PFSK-1 (cell line): ENCODE measurements around the gene MYCBPAP.

Source experiments
- REST ChIP-seq, 2 experiments: IDR thresholded peaks; 2 replicates each; pipeline versions ENCODE4 v1.6.1 to v1.8.0; 2011 to 2012; ENCODE audit warnings: low read depth in 2 of 2, low read length in 2 of 2, control low read depth in 1 of 2, inconsistent platforms in 1 of 2, mild to moderate bottlenecking in 1 of 2, moderate library complexity in 1 of 2; ENCODE audit not compliant: insufficient read depth in 1 of 2
- TAF1 ChIP-seq: IDR thresholded peaks from 2 replicates; pipeline ENCODE4 v1.6.1; 2012; ENCODE audit warnings: low read length, control low read depth, borderline replicate concordance; ENCODE audit not compliant: insufficient read depth

DNA sequence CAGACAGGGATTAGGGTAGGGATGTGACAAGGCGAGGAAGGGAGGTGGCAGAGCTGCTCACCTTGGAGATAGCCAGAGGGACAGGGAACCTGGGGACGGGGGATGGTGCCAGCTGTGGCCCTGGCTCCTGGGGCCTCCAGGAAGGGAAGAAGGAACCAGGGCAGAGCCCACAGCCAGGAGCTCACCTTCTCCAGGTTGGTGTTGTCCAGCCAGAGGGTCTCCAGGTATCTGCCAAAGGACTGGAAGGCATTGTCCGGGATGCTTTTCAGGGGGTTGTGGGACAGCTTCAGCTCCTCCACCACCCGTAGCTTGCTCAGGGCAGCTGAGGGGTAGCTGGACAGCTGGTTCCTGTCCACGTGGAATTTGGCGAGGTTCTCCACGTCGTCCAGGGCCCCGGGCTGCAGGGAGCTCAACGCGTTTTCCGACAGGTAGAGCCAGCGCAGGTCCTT is 40.4 kb upstream of the MYCBPAP start:
- TF ChIP-seq TAF1: no peak
- TF ChIP-seq REST (IDR thresholded peaks at IDR 0.05; ENCODE audit: insufficient read depth in 1 of 2, low read depth in 2 of 2, low read length in 2 of 2): no peak
